Superior temporal gyrus (tissue), 1 donor: ENCODE data around the gene ANO1.

ENCODE experiments used
- DNase-seq: peaks from one replicate; pipeline ENCODE4 v3.0.0-alpha.2; 2016; ENCODE audit errors: extremely low spot score

The ANO1 gene

GRCh38 chr11:70050243-70050642 is 27.9 kb upstream of the ANO1 start:
- DNase-seq = no peak

GRCh38 chr11:70054004-70054403 is 24.1 kb upstream of the ANO1 start:
- no peak for DNase-seq

GRCh38 chr11:70055444-70055843 is 22.7 kb upstream of the ANO1 start:
- DNase-seq = no peak

- DNase-seq = no peak
These were observed 21.0 kb upstream of the ANO1 start for GRCh38 chr11:70057080-70057479.

- no peak for DNase-seq
These were observed 18.1 kb upstream of the ANO1 start for GRCh38 chr11:70059971-70060370.

GRCh38 chr11:70060611-70061293 is 17.4 kb upstream of the ANO1 start:
- no peak for DNase-seq

GRCh38 chr11:70061734-70062133 is 16.4 kb upstream of the ANO1 start:
- DNase-seq = no peak

- DNase-seq = no peak
These were observed 15.0 kb upstream of the ANO1 start for GRCh38 chr11:70063121-70063520.

- DNase-seq = no peak
These were observed 14.6 kb upstream of the ANO1 start for GRCh38 chr11:70063555-70063954.

- no peak for DNase-seq
These were observed 13.9 kb upstream of the ANO1 start for GRCh38 chr11:70064008-70064725.

- no peak for DNase-seq
These were observed 13.3 kb upstream of the ANO1 start for GRCh38 chr11:70064726-70065317.

- DNase-seq = no peak
These were observed 12.6 kb upstream of the ANO1 start for GRCh38 chr11:70065318-70066135.

GRCh38 chr11:70066136-70066520 is 12.0 kb upstream of the ANO1 start:
- no peak for DNase-seq

- no peak for DNase-seq
These were observed 11.5 kb upstream of the ANO1 start for GRCh38 chr11:70066628-70067027.

GRCh38 chr11:70067036-70067435 is 11.1 kb upstream of the ANO1 start:
- no peak for DNase-seq

GRCh38 chr11:70067591-70068341 is 10.4 kb upstream of the ANO1 start:
- DNase-seq = no peak

GRCh38 chr11:70068345-70068744 is 9.8 kb upstream of the ANO1 start:
- no peak for DNase-seq

GRCh38 chr11:70068950-70069349 is 9.2 kb upstream of the ANO1 start:
- no peak for DNase-seq

- DNase-seq = no peak
These were observed 7.4 kb upstream of the ANO1 start for GRCh38 chr11:70070706-70071105.

- no peak for DNase-seq
These were observed 6.1 kb upstream of the ANO1 start for GRCh38 chr11:70071996-70072395.

GRCh38 chr11:70072461-70072860 is 5.7 kb upstream of the ANO1 start:
- DNase-seq = no peak
